Stomach (tissue), 9 donors: ENCODE measurements around the gene HABP4. TPM values are rescaled to one million over a fixed set of nuclear protein-coding genes. Genes with fewer than 3 reads are reported as not detected.

Experiments used
- DNase-seq, 2 donors: peaks; one replicate each; pipeline versions ENCODE4 v3.0.0 to v3.0.0-alpha.2; 2013 to 2019
- H3K27ac ChIP-seq, 5 donors: fragments of 200-600 bp in 4 of 5; sonication (generic) in 4 of 5; one replicate each; pipeline ENCODE4 v1.5.1; 2013 to 2019; ENCODE audit warnings: mild to moderate bottlenecking in 1 of 5, moderate library complexity in 1 of 5
- H3K27me3 ChIP-seq, 3 donors: fragments of 200-600 bp; sonication (generic); one replicate each; pipeline ENCODE4 v1.5.1; 2017 to 2019; ENCODE audit warnings: mixed run types in 1 of 3
- H3K36me3 ChIP-seq, 4 donors: fragments of 200-600 bp; sonication (generic); 1 replicate in 3 of 4; 2 replicates in 1 of 4; pipeline ENCODE4 v1.5.1; 2016 to 2019
- H3K4me1 ChIP-seq, 4 donors: fragments of 200-600 bp; sonication (generic); one replicate each; pipeline ENCODE4 v1.5.1; 2016 to 2019
- H3K4me3 ChIP-seq, 4 donors: fragments of 200-600 bp; sonication (generic) in 3 of 4; one replicate each; pipeline ENCODE4 v1.5.1; 2016 to 2019; ENCODE audit warnings: mild to moderate bottlenecking in 1 of 4
- H3K9me3 ChIP-seq, 4 donors: fragments of 200-600 bp; sonication (generic); one replicate each; pipeline ENCODE4 v1.5.1; 2016 to 2019
- CTCF ChIP-seq, 7 experiments: fragments of 450-650 bp in 4 of 7; fragments of 200-600 bp in 3 of 7; sonication (generic) in 3 of 7; IDR thresholded peaks; one replicate each; pipeline ENCODE4 v1.5.1; 2016 to 2019; ENCODE audit warnings: antibody characterized with exemption in 7 of 7, control low read depth in 2 of 7, mild to moderate bottlenecking in 1 of 7
- EP300 ChIP-seq: sonication (generic); formaldehyde crosslinking; IDR thresholded peaks from one replicate; pipeline ENCODE4 v1.6.1; 2017; ENCODE audit warnings: antibody characterized with exemption
- POLR2A ChIP-seq, 4 donors: fragments of 450-650 bp; IDR thresholded peaks; one replicate each; pipeline ENCODE4 v1.6.1; 2016; ENCODE audit warnings: antibody characterized with exemption in 4 of 4, control low read depth in 2 of 4, mild to moderate bottlenecking in 1 of 4, moderate library complexity in 1 of 4
- POLR2AphosphoS5 ChIP-seq, 3 donors: sonication (generic); formaldehyde crosslinking; IDR thresholded peaks; one replicate each; pipeline ENCODE4 v1.6.1; 2016; ENCODE audit warnings: antibody characterized with exemption in 3 of 3
- WGBS, 5 donors: extraction: QIAGEN DNeasy Blood & Tissue Kit in 3 of 5; methylation state at CpG; one replicate each; pipeline versions ENCODE4 v1.1.5 to v1.1.7; 2013 to 2018; 5-methylcytosine and 5-hydroxymethylcytosine counted together
- intact Hi-C: fragments of 100-400 bp; cut with DNase I; formaldehyde crosslinking; loops from one replicate; pipeline ENCODE4 v1.15.1; 2023; ENCODE audit warnings: low total_unique reads
- polyA plus RNA-seq, 3 donors: library from polyadenylated mRNA; stranded (reverse); fragments of 200-250 nt; gene quantifications; one replicate each; pipeline ENCODE4 v1.2.3, GENCODE V29; 2013
- total RNA-seq, 5 donors: library from RNA; depleted of rRNA; stranded (reverse); fragments of >200 nt; gene quantifications; one replicate each; pipeline versions ENCODE4 v1.1.0 to v1.2.3, GENCODE V29; 2014 to 2016
- donor health status: healthy with polysubstance abuse.
- donor health status: Bipolar disorder and iron deficiency.
- donor health status: healthy.

HABP4 gene
- total and polyA plus RNA-seq, 8 donors, result 0.58 to 45.1 (median 9.9) TPM

GRCh38 chr9:96412174-96412913 is 37.6 kb upstream of the HABP4 start:
- no peak for DNase-seq
- no peak for TF ChIP-seq POLR2AphosphoS5 (IDR thresholded peaks at IDR 0.05)
- TF ChIP-seq POLR2A (IDR thresholded peaks at IDR 0.05), result no peak
- TF ChIP-seq EP300, result no peak
- no peak for TF ChIP-seq CTCF (IDR thresholded peaks at IDR 0.05)
- intact Hi-C loops, result no loop called here
- Histone ChIP-seq H3K27ac (no peak overlapping the region), H3K36me3 (no peaks in the 10 kb centered on the region), H3K4me1 (peaks cover 0 to 25% (median 11%) of the 10 kb centered on the region in 4 donors), H3K4me3 (no peak overlapping the region), H3K9me3 (no peaks in the 10 kb centered on the region), H3K27me3 (no peaks in the 10 kb centered on the region)
- 84 to 94% (median 90%) methylated on average over 8 of the region's 8 CpGs for WGBS, 5 donors

- Histone ChIP-seq H3K4me1 (peaks cover 0 to 25% (median 14%) of the 10 kb centered on the region in 4 donors), H3K9me3 (no peaks in the 10 kb centered on the region), H3K27ac (peak overlapping the region in 3 of 5 donors; percentile 7 to 49 (median 41)), H3K36me3 (no peaks in the 10 kb centered on the region), H3K27me3 (no peaks in the 10 kb centered on the region), H3K4me3 (no peak overlapping the region)
- 35 to 50% (median 39%) methylated on average over 7 of the region's 7 CpGs for WGBS, 5 donors
- intact Hi-C loops, result no loop called here
- DNase-seq, result peak in 1 of 2 donors; percentile 24
- no peak for TF ChIP-seq POLR2A (IDR thresholded peaks at IDR 0.05)
- TF ChIP-seq POLR2AphosphoS5 (IDR thresholded peaks at IDR 0.05), result no peak
- no peak for TF ChIP-seq CTCF (IDR thresholded peaks at IDR 0.05)
- no peak for TF ChIP-seq EP300
These were observed 36.4 kb upstream of the HABP4 start for GRCh38 chr9:96413302-96414221.

- WGBS, 5 donors, result 0 to 1% (median 0%) methylated on average over 3 to 50 of the region's 50 CpGs
- peak; percentile 91 to 96 for DNase-seq
- Histone ChIP-seq H3K4me1 (peaks cover 19 to 48% (median 35%) of the 10 kb centered on the region in 4 donors), H3K27ac (peak overlapping the region; percentile 98 to 100 (median 99)), H3K36me3 (no peaks in the 10 kb centered on the region), H3K4me3 (peak overlapping the region; percentile 78 to 95 (median 91)), H3K9me3 (no peaks in the 10 kb centered on the region), H3K27me3 (no peaks in the 10 kb centered on the region)
- intact Hi-C loops, result no loop called here
- TF ChIP-seq EP300 (no peak), POLR2AphosphoS5 (IDR thresholded peaks at IDR 0.05) (peak; percentile 74 to 85 (median 84)), POLR2A (IDR thresholded peaks at IDR 0.05) (no peak), CTCF (IDR thresholded peaks at IDR 0.05) (peak in 1 of 7 experiments; percentile 37)
These were observed 32.9 kb upstream of the HABP4 start for GRCh38 chr9:96417051-96417586.

GRCh38 chr9:96417661-96418082 is 32.3 kb upstream of the HABP4 start:
- no peak for DNase-seq
- intact Hi-C loops, result no loop called here
- peak overlapping the region; percentile 98 to 100 (median 99) for H3K27ac ChIP-seq
- H3K9me3 ChIP-seq, result no peaks in the 10 kb centered on the region
- no peaks in the 10 kb centered on the region for H3K36me3 ChIP-seq
- no peak for TF ChIP-seq CTCF (IDR thresholded peaks at IDR 0.05)
- TF ChIP-seq POLR2A (IDR thresholded peaks at IDR 0.05), result no peak
- TF ChIP-seq POLR2AphosphoS5 (IDR thresholded peaks at IDR 0.05), result no peak
- no peak for TF ChIP-seq EP300
- no peaks in the 10 kb centered on the region for H3K27me3 ChIP-seq
- H3K4me3 ChIP-seq, result peak overlapping the region; percentile 78 to 95 (median 91)
- 0 to 3% (median 0%) methylated on average over 8 to 62 of the region's 62 CpGs for WGBS, 5 donors
- H3K4me1 ChIP-seq, result peaks cover 19 to 48% (median 35%) of the 10 kb centered on the region in 4 donors
